Measurements from ENCODE around the gene EVC2. TPM values are rescaled to one million over a fixed set of nuclear protein-coding genes. Genes with fewer than 3 reads are reported as not detected.

Gene EVC2
- total RNA-seq, 1 experiment from 2014 or later: 7.8 TPM

GRCh38 chr4:5554376-5554775, 154.0 kb downstream of the EVC2 start:
- no peak overlapping the region for H2BK15ac ChIP-seq (ENCODE audit: low read depth, low read length)
- no peak overlapping the region; a peak in 2 of 7 replicates for H3K27ac Mint-ChIP-seq
- H2AK5ac ChIP-seq (ENCODE audit: insufficient read length, low read length): no peak overlapping the region
- peaks cover 21 to 29% (median 26%) of the 10 kb centered on the region in 3 experiments for H3K36me3 Mint-ChIP-seq (ENCODE audit: insufficient read depth in 1 of 3, low read depth in 3 of 3)
- H3K9ac ChIP-seq (ENCODE audit: extremely low read depth, insufficient read length, low read length): no peak overlapping the region
- peaks cover 25 to 31% of the 10 kb centered on the region in 2 experiments for H3K9me3 Mint-ChIP-seq
- no peak overlapping the region for H2AFZ ChIP-seq (ENCODE audit: low read length)
- no peak overlapping the region for H3K56ac ChIP-seq (ENCODE audit: insufficient read length, low read depth, low read length)
- no peak overlapping the region for H2BK20ac ChIP-seq (ENCODE audit: low read depth, low read length, poor library complexity, severe bottlenecking)
- no peak overlapping the region for H3K18ac ChIP-seq (ENCODE audit: insufficient read length, low read depth, low read length)
- peaks cover 0 to 3% of the 10 kb centered on the region in 2 experiments; a peak in 1 of 4 replicates for H3K4me1 Mint-ChIP-seq
- no peak overlapping the region for H2BK5ac ChIP-seq (ENCODE audit: insufficient read length, low read length)
- no peak overlapping the region for H3K23ac ChIP-seq (ENCODE audit: insufficient read length, low read depth, low read length)
- no peak for DNase-seq
- no peak overlapping the region for H3K4ac ChIP-seq (ENCODE audit: low read depth, low read length)
- H3K4me2 ChIP-seq (ENCODE audit: insufficient read depth, insufficient read length, low read length): no peak overlapping the region
- no peak overlapping the region for H3K14ac ChIP-seq (ENCODE audit: insufficient read depth, low read length)
- no peaks in the 10 kb centered on the region for H3K23me2 ChIP-seq (ENCODE audit: insufficient read length, low read depth, low read length, poor library complexity, severe bottlenecking)
- H2BK12ac ChIP-seq (ENCODE audit: insufficient read length, low read depth, low read length): no peak overlapping the region
- no peaks in the 10 kb centered on the region for H3K79me1 ChIP-seq (ENCODE audit: insufficient read depth, low read depth, low read length, poor library complexity, severe bottlenecking)
- H4K5ac ChIP-seq (ENCODE audit: insufficient read length, low read depth, low read length): no peak overlapping the region
- no peaks in the 10 kb centered on the region for H3K9me3 ChIP-seq (ENCODE audit: control insufficient read depth, low read depth, low read length)
- H3T11ph ChIP-seq (ENCODE audit: low read length): no peak overlapping the region
- H3K4me3 Mint-ChIP-seq: no peak overlapping the region
- no peaks in the 10 kb centered on the region for H3K79me2 ChIP-seq (ENCODE audit: insufficient read depth, low read length)
- no peaks in the 10 kb centered on the region for H4K20me1 ChIP-seq (ENCODE audit: control insufficient read depth, insufficient read depth, insufficient read length)
- no peaks in the 10 kb centered on the region for H3K4me1 ChIP-seq (ENCODE audit: insufficient read depth, low read length)
- H4K8ac ChIP-seq (replicated peaks; ENCODE audit: insufficient read length, low read depth, low read length): no peak overlapping the region
- no peak overlapping the region for H4K91ac ChIP-seq (ENCODE audit: insufficient read length, low read depth, low read length)
- peak; percentile 44; the same call in 2 of the 3 replicates for TF ChIP-seq CTCF (conservative IDR thresholded peaks at IDR 0.05)
- no peaks in the 10 kb centered on the region for H3K27me3 Mint-ChIP-seq (ENCODE audit: low read depth)
- no peaks in the 10 kb centered on the region for H3K27me3 ChIP-seq (ENCODE audit: insufficient read depth, low read length)
- H3K27ac ChIP-seq (ENCODE audit: insufficient read length, low read depth, low read length): no peak overlapping the region
- no peak overlapping the region for H2BK120ac ChIP-seq (ENCODE audit: low read depth, low read length, poor library complexity, severe bottlenecking)
